GM21529 (cell line): ENCODE results near the gene PTPRN2.
A peak's percentile ranks its signal among the peaks of the same experiment; 100 is the strongest.

Experiments used
- ATAC-seq: cut with Tn5 transposase; IDR thresholded peaks from one replicate; pipeline ENCODE4 v1.9.1; 2021; ENCODE audit not compliant: unreplicated experiment

PTPRN2 gene

DNA sequence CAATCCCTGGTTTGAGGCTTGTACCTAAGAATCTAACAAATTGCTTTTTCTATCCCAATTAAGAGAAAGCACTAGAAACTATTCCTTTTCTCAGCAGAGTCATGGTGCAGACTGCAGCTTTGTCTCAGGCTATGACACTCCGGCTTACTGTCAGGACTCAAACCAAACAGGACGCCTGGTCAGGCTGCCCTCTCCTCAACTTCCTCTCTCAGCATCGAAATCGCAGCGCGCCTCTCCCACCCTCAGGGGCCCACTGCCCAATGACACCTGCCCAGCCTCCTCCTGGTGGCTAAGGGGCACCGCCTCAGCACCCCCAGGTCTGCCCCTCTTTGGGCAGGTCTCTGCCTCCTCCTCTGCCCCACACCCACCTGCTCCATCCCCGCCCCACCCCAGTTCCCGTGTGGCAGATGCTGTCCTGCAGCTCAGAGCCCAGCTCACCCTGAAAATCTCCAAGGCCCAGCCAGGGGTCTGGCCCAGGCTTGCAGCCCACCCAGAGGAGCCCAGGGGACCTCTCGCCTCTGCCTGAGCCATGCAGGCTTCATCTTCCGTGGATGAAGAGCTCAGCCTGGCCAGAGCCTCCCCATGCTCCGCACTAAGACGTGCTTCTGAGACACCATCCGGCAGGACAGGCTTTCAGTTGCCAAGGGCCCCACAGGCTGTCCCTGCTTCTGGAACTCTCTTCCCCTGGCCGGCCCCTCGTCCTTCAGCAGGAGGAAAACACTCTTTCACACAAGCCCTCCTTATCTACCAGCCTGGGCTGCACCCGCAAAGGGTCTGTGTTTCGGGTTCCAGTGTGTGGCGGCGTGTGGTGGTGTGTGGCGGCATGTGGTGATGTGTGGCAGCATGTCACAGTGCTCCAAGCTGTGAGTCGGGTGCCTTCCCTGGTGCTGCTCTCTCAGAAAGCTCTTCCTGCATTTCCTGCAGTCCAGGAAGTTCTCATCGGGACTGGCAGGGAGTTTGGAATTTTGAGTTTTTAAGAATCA is 16.4 kb upstream of the PTPRN2 start:
- peak; percentile 39 for ATAC-seq

DNA sequence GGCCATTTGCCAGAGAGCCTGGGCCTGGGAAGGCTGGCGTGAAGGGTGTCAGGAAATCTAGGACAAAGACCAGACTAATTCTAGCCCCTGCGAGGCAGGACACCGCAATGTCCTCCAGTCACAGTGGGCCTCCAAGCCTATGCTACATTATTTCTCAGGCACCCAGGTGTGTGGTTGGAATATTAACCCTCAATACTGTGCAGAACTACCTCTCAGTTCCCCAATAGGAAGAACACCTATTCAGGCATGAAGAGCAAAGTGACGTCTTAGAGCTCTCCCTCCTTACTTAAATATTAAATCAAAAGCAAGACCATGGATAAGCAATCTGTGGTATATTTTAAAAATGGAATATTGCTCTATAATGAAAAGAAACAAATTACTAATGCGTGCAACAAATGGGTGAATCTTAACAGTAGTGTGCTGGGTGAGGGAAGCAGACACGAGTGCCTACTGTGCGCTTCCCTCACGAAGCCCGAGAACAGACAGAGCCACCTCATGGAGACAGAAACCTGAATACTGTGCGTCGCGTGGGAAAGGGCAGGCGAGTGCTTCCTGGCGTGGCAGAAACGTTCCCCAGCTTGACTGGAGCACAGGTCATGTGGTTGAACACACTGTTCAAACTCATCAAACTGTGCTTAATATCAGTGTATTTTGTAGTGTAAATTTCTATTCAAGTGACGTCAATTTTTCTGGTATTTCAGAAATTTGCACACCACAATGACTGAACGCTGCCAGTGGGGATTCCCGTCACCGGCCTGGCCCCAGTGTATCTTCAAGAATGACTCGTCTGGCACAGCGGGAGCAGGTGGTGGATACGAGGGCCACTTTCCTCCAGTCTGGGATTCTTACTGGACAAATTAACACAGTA is 15.5 kb upstream of the PTPRN2 start:
- ATAC-seq: peak; percentile 77

GRCh38 chr7:158602041-158602440 is 14.4 kb upstream of the PTPRN2 start:
- no peak for ATAC-seq

DNA sequence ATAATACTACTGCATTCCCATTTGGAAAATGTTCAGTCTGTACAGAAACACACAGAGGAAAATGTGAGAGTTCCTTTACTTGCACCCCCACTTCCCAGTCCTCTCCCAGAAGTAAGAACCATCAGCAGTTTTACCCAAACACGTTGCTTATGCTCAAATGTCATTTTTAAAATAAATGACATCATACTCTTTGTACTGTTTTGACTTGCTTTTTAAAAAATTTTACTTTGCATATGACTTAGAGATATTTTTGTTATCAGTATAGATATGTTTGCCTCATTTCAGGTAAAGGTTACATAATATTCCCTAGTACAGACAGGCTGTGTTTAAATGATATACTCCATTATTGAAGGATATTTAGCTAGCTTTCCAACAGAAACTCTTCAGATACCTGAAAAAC is 13.5 kb upstream of the PTPRN2 start:
- ATAC-seq: no peak

GRCh38 chr7:158596745-158597144 is 9.1 kb upstream of the PTPRN2 start:
- no peak for ATAC-seq

DNA sequence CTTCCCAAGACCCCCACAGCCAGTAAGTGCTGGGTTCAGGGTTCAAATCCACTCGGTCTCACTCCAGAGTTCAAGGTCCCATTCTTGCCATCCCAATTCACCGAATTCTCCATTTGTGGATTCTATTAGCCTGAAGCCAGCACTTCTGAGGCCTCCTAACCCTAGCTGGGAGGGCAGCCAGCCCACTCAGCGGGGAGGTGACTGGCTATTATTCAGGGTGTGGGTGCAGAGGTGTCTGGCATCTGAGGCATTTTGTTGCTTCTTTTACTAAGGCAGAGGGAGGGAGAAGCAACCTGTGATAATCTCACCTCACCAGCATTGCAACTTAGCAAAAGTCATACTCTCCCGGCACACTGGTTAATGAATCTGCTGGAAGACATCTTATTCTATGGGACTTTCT is 8.7 kb upstream of the PTPRN2 start:
- no peak for ATAC-seq

GRCh38 chr7:158595068-158595467 is 7.4 kb upstream of the PTPRN2 start:
- no peak for ATAC-seq

DNA sequence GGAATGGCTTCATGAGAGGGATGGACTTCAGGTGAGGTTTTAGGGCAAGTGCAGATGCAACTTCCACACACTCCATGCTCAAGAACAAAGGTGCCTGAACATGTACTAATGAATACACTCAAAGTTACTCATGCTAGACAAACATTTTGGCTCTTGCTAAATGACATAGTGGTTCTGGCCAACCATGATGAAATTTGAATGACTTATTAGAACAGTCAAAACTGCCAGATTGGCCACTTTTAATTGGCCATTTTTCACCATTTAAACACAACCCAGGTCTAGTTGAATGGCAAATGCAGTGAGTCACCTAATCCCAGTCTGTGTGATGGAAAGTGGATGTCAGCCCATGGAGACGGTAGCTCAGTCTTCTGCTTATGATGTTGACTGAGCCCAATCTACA is 4.9 kb upstream of the PTPRN2 start:
- ATAC-seq: no peak

- no peak for ATAC-seq
These were observed 4.3 kb upstream of the PTPRN2 start for GRCh38 chr7:158591944-158592343.

GRCh38 chr7:158590181-158590530 is 2.5 kb upstream of the PTPRN2 start:
- ATAC-seq: no peak

GRCh38 chr7:158589653-158590052 is 2.0 kb upstream of the PTPRN2 start:
- no peak for ATAC-seq

DNA sequence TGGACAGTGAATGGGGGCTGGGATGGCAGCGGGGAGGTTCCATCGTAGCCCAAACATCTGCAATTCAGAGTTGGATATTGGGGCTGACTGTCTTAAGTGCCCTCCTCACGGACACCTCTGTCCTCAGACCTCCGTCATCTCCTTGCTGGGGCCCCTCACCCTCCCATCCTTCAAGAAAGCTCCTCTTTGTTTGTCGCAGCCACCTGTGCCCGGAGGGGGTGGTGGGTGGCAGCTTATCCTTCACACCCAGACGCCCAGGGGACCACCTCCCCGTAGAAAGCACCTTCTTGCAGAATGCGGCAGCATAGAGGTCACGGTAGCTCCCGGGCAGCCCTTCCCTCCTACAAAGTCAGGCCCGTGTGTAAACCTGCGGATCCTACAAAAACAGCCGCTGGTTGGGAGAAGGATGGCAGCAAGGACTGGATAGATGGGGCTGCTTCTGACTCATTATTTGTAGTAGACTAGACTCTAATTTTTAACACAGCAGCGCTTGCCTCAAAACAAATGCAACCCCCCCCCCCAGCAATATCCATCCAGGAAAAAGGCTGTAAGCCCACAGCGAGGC is 1.3 kb upstream of the PTPRN2 start:
- no peak for ATAC-seq

- no peak for ATAC-seq
These were observed 658 bp upstream of the PTPRN2 start for GRCh38 chr7:158588085-158588877.

GRCh38 chr7:158586499-158587161 is 993 bp downstream of the PTPRN2 start:
- ATAC-seq: no peak

DNA sequence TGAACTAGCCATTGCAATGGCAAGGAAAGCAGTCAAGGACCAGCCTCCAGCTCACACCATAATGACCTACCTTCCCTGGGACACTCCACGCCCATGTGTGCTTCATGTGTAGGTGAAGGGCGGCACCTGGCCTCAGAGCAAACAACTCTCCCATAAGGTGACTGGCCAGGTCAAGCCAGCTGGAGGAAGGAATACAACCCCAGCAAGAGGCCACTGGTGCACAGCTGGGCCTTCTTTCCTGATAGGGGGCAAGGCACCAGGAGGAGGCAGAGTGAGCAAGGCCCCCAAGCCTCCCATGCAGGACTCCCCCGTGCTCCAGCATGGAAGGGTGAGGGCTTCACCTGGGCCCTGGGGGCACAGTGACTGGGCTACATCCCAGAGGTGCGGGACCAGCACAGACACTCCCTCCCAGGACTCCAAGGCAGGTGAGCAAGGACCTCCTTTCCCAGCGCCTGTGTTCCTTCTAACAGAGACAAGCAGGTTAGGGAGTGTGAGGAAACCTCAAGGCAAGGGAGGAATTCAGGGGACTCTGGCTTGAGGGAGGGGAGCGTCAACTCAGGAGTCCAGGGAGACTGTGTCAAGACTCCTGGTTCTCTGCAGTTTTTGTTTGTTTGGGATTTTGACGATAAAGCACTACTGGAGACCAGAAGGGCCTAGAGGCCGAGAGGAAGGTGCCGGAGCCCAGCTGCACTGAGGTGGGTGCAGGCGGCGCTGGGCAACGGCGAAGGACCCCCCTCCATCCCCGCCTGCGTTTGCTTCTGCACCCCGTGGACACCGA is 1.7 kb downstream of the PTPRN2 start:
- ATAC-seq: no peak

- no peak for ATAC-seq
These were observed 3.2 kb downstream of the PTPRN2 start for GRCh38 chr7:158584407-158584806.

DNA sequence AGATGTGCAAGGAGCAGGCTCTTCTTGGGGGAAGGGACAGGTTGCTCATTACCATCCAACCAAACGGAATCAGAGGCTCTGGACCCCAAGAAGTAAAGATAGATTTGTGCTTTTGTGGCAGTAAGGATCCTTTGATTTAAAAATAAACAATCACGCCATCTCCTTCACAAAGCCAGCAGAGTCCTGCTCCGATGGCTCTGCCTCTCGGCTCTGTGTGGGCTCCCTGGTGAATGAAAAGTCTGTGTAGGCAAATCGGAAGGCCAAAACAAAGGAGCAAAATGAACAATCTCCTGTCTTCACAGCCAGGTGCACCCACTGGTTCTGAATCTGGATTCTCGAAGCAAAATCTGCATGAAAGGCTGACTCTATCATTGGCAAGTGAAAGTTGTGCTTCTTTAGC is 3.8 kb downstream of the PTPRN2 start:
- no peak for ATAC-seq

DNA sequence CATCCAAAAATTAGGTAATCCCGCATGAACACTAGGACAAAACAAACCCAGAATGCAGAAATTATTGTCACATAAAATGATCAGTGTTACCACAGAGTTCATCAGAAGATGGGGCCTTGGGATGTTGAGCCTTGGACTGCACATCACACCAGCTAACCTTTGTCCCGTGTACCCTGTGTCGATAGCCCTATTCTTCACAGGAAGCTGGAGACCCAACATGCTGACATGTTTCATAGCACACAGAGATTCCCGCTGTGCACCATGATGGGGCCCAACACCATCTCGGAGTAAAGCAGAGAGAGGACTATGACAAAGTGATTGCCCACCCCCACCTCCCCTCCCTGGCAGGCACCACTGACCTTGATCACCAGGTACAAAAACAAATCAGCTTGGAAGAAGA is 4.5 kb downstream of the PTPRN2 start:
- ATAC-seq: no peak

DNA sequence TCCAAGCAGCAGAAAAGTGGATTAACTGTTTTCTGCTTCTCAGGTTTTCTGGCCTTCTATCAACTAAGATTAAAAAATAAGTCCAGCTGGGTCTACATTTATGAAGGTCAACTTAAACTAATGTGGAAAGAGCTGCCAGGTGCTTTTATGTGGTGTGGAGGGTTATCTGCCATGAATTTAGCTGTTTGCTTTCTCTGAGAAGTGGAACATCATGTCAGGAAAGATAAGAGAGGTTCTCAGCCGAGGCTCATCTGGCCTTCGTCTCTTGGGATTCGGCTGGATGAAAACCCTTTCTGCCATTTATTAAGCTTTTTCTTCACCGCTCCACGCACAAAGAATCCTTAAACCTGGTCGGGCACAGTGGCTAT is 5.5 kb downstream of the PTPRN2 start:
- no peak for ATAC-seq
